ENCODE results near the gene RUVBL1.

DNA sequence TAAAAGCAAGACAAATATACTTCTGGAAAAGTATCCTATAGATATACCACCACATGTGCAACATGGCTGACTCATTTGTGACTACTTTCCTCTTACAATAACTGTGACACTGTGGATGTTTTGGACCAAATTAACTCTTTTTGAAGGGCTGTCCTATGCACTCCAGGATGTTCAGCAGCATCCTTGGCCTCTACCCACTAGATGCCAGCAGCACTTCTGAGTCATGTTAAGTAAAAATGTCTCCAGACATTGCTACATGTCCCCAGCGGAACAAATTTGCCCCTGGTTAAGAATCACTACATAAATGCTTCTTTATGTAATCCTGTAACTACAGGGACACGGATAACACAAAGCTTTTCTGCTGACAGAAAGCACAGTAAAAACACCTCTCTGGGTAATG, 32.0 kb downstream of the RUVBL1 start:
- TF ChIP-seq MAFK (IDR thresholded peaks at IDR 0.05; ENCODE audit: low read depth, low read length) (no peak), MXI1 (IDR thresholded peaks at IDR 0.05; ENCODE audit: borderline replicate concordance, low read depth, low read length) (no peak)
- TF ChIP-seq, protein P1, sequence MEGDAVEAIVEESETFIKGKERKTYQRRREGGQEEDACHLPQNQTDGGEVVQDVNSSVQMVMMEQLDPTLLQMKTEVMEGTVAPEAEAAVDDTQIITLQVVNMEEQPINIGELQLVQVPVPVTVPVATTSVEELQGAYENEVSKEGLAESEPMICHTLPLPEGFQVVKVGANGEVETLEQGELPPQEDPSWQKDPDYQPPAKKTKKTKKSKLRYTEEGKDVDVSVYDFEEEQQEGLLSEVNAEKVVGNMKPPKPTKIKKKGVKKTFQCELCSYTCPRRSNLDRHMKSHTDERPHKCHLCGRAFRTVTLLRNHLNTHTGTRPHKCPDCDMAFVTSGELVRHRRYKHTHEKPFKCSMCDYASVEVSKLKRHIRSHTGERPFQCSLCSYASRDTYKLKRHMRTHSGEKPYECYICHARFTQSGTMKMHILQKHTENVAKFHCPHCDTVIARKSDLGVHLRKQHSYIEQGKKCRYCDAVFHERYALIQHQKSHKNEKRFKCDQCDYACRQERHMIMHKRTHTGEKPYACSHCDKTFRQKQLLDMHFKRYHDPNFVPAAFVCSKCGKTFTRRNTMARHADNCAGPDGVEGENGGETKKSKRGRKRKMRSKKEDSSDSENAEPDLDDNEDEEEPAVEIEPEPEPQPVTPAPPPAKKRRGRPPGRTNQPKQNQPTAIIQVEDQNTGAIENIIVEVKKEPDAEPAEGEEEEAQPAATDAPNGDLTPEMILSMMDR (conservative IDR thresholded peaks at IDR 0.05; ENCODE audit: low read depth, low read length), result no peak
- TF ChIP-seq, protein P2, sequence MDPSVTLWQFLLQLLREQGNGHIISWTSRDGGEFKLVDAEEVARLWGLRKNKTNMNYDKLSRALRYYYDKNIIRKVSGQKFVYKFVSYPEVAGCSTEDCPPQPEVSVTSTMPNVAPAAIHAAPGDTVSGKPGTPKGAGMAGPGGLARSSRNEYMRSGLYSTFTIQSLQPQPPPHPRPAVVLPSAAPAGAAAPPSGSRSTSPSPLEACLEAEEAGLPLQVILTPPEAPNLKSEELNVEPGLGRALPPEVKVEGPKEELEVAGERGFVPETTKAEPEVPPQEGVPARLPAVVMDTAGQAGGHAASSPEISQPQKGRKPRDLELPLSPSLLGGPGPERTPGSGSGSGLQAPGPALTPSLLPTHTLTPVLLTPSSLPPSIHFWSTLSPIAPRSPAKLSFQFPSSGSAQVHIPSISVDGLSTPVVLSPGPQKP (IDR thresholded peaks at IDR 0.05; ENCODE audit: borderline replicate concordance, low read depth, low read length), result no peak

Data from IMR-90 (cell line).